PFSK-1 (cell line): ENCODE measurements around the gene TTC39C.

Experiments used
- FOXP2 ChIP-seq: optimal IDR thresholded peaks from 2 replicates; pipeline ENCODE3; 2011; ENCODE audit warnings: borderline replicate concordance, control low read depth, inconsistent platforms; ENCODE audit not compliant: insufficient read depth; ENCODE audit errors: extremely low read length, extremely low read depth
- POLR2AphosphoS5 ChIP-seq: IDR thresholded peaks from 2 replicates; pipeline ENCODE4 v1.6.1; 2012; ENCODE audit warnings: low read depth, mild to moderate bottlenecking, control low read depth, low read length, moderate library complexity
- SIN3A ChIP-seq: IDR thresholded peaks from 2 replicates; pipeline ENCODE4 v1.6.1; 2012; ENCODE audit warnings: mild to moderate bottlenecking, low read length, moderate library complexity, borderline replicate concordance; ENCODE audit not compliant: insufficient read depth
- TAF1 ChIP-seq: IDR thresholded peaks from 2 replicates; pipeline ENCODE4 v1.6.1; 2012; ENCODE audit warnings: low read length, control low read depth, borderline replicate concordance; ENCODE audit not compliant: insufficient read depth
- TF ChIP-seq, protein P1 (sequence below), 2 experiments: IDR thresholded peaks; 2 replicates each; pipeline versions ENCODE4 v1.6.1 to v1.8.0; 2011 to 2012; ENCODE audit warnings: low read depth in 2 of 2, low read length in 2 of 2, control low read depth in 1 of 2, inconsistent platforms in 1 of 2, mild to moderate bottlenecking in 1 of 2, moderate library complexity in 1 of 2; ENCODE audit not compliant: insufficient read depth in 1 of 2

Gene TTC39C

DNA sequence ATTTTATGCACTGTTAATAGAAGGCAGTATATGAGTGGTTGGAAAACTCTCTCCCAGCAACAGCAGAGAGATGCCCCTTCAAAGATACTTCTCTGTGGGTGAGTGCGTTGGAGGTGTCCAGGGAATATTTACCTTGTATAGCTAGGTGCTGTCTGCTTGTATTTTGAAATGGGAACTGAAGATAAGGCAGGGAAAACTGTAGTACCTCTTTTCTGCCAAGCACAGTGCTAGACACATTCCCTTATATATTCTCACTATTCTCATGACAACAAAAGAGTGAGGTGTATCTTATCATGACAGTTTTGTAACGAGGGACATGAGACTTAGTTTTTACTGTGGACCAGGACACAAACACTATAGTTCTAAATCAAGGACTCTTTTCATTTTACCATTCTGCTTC, 2.1 kb downstream of the TTC39C start:
- TF ChIP-seq SIN3A (no peak), POLR2AphosphoS5 (no peak), FOXP2 (no peak), TAF1 (no peak)
- TF ChIP-seq, protein P1, sequence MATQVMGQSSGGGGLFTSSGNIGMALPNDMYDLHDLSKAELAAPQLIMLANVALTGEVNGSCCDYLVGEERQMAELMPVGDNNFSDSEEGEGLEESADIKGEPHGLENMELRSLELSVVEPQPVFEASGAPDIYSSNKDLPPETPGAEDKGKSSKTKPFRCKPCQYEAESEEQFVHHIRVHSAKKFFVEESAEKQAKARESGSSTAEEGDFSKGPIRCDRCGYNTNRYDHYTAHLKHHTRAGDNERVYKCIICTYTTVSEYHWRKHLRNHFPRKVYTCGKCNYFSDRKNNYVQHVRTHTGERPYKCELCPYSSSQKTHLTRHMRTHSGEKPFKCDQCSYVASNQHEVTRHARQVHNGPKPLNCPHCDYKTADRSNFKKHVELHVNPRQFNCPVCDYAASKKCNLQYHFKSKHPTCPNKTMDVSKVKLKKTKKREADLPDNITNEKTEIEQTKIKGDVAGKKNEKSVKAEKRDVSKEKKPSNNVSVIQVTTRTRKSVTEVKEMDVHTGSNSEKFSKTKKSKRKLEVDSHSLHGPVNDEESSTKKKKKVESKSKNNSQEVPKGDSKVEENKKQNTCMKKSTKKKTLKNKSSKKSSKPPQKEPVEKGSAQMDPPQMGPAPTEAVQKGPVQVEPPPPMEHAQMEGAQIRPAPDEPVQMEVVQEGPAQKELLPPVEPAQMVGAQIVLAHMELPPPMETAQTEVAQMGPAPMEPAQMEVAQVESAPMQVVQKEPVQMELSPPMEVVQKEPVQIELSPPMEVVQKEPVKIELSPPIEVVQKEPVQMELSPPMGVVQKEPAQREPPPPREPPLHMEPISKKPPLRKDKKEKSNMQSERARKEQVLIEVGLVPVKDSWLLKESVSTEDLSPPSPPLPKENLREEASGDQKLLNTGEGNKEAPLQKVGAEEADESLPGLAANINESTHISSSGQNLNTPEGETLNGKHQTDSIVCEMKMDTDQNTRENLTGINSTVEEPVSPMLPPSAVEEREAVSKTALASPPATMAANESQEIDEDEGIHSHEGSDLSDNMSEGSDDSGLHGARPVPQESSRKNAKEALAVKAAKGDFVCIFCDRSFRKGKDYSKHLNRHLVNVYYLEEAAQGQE (IDR thresholded peaks at IDR 0.05; ENCODE audit: insufficient read depth in 1 of 2, low read depth in 2 of 2, low read length in 2 of 2): no peak

DNA sequence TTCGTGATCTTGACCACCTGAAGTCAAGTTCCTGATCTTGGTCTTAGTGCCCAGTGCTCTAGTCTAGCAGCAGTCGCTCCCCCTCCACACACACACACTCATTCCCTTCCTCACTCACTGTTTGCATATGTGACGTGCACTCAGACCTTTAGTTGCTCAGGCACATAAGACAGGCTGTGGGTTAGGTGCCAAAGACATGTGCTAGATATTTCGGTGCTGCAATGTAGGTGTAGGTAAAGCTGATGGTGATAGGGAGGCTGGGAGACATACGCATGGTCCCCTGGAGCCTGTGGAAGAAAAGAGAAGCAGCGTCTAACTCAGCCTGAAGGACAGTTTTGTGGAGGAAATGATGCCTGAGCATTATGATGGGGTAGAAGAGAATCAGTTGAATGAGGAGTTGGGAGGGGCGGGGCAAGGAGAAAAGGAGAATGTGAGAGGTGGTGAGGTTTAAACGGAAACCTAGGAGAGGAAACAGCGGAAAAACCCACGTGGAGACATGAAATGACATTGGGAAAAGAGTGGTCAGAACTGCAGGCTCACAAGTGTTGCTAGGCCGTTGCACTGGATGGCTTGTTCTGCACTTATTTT, 3.8 kb downstream of the TTC39C start:
- no peak for TF ChIP-seq TAF1
- no peak for TF ChIP-seq POLR2AphosphoS5
- TF ChIP-seq, protein P1 (IDR thresholded peaks at IDR 0.05; ENCODE audit: insufficient read depth in 1 of 2, low read depth in 2 of 2, low read length in 2 of 2): no peak
- TF ChIP-seq SIN3A: no peak
- no peak for TF ChIP-seq FOXP2

DNA sequence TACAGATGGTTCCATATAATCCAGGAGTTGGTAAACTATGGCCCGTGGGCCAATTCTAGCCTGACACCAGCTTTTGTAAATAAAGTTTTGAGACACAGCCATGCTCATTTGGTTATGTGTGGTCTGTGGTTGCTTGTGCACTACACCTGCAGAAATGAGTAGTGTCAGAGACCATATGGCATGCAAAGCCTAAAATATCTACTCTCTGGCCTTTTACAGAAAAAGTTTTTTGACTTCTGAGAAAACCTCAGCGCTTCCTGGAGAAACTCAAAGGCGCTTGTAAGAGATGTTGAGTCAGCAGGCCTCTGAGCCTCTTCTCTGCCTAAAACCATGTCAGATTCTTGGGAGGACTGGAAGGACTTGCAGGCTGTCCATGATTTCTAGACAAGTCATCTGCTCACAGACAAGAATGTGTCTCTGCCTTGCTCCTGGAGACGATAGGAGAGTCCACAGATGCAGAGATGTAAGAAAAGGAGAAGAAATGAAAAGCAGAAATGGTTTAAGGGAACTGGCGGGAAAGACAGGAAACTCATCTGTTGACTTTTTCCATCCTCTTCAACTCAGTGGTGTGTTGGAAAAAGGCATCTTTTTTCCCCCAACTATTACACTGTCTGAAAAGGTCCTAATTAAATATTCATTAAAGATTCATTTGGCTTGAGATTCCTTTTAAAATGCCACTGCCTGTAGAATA, 5.2 kb downstream of the TTC39C start:
- TF ChIP-seq, protein P1 (IDR thresholded peaks at IDR 0.05; ENCODE audit: insufficient read depth in 1 of 2, low read depth in 2 of 2, low read length in 2 of 2): no peak
- TF ChIP-seq POLR2AphosphoS5 (no peak), SIN3A (no peak), FOXP2 (no peak)

DNA sequence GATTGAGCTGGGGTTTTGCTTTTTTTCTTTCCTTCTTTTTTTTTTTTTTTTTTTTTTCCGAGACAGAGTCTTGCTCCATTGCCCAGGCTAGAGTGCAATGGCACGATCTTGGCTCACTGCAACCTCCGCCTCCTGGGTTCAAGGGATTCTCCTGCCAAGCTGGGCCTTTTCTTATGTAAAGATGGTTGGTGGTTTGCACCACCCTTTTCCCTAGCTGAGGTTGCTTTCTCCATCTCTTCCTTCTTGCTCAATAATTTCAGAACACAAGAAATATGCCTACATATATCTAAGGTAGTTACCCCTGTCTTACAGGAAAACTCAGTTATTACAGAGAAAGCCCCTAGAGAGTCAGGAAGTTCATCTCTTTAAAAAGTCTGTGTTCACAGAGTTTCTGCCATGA, 7.0 kb downstream of the TTC39C start:
- TF ChIP-seq, protein P1 (IDR thresholded peaks at IDR 0.05; ENCODE audit: insufficient read depth in 1 of 2, low read depth in 2 of 2, low read length in 2 of 2): no peak
- TF ChIP-seq FOXP2 (no peak), TAF1 (no peak), SIN3A (no peak), POLR2AphosphoS5 (no peak)

DNA sequence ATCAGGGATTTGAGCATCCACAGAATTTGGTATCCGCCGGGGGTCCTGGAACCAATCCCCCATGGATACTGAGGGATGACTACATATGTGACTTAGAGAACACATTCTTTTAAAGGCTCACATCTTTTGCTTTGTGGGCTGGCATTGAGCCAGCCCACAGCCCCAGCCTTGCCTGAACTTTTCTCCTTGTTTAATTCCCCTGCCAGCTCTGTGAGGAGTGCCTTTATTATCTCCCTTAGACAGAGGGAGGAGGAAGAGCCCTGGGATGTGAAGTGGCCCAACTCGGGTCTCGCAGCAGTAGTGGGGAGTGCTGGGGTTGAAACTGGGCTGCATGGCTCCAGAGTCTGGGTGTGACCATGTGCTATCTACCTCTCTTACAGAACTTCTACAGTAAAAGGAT, 7.6 kb downstream of the TTC39C start:
- TF ChIP-seq, protein P1 (IDR thresholded peaks at IDR 0.05; ENCODE audit: insufficient read depth in 1 of 2, low read depth in 2 of 2, low read length in 2 of 2): no peak
- TF ChIP-seq SIN3A (no peak), FOXP2 (no peak), TAF1 (no peak), POLR2AphosphoS5 (no peak)
